SK-N-SH treated with all-trans-retinoic acid at 6 μM for 48 hours (cell line): ENCODE data around the gene SVOP.
"Not testable (repeated sequence)": the region's sequence is repeated elsewhere in the genome, so short reads cannot be mapped to it uniquely, and the experiment has no call there.

Experiments used
- GLIS3 ChIP-seq: fragments of 250-450 bp; sonication (Bioruptor Pico); IDR thresholded peaks from 2 replicates; pipeline ENCODE4 v1.5.0; 2020; ENCODE audit warnings: mild to moderate bottlenecking, moderate library complexity
- ISL1 ChIP-seq: fragments of 250-450 bp; sonication (Bioruptor Pico); IDR thresholded peaks from 2 replicates; pipeline ENCODE4 v2.1.2; 2022; ENCODE audit warnings: mild to moderate bottlenecking, moderate library complexity
- OSR1 ChIP-seq: fragments of 250-450 bp; sonication (Bioruptor Pico); IDR thresholded peaks from 2 replicates; pipeline ENCODE4 v1.8.0; 2022; ENCODE audit warnings: moderate library complexity, mild to moderate bottlenecking, inconsistent platforms
- PPARA ChIP-seq: fragments of 250-450 bp; sonication (Bioruptor Pico); IDR thresholded peaks from 2 replicates; pipeline ENCODE4 v1.5.0; 2020; ENCODE audit warnings: mild to moderate bottlenecking, borderline replicate concordance
- RARB ChIP-seq: fragments of 250-450 bp; sonication (Bioruptor Pico); IDR thresholded peaks from 2 replicates; pipeline ENCODE4 v1.8.0; 2021; ENCODE audit warnings: mild to moderate bottlenecking, moderate library complexity
- SNAI2 ChIP-seq: fragments of 250-450 bp; sonication (Bioruptor Pico); IDR thresholded peaks from 2 replicates; pipeline ENCODE4 v1.5.0; 2020; ENCODE audit warnings: mild to moderate bottlenecking, moderate library complexity
- ZC3H10 ChIP-seq: fragments of 250-450 bp; sonication (Bioruptor Pico); IDR thresholded peaks from 2 replicates; pipeline ENCODE4 v1.5.1; 2021; ENCODE audit warnings: mild to moderate bottlenecking, moderate library complexity
- ZFP3 ChIP-seq: fragments of 250-450 bp; sonication (Bioruptor Pico); IDR thresholded peaks from 2 replicates; pipeline ENCODE4 v1.5.0; 2020; ENCODE audit warnings: mild to moderate bottlenecking, moderate library complexity
- ZNF70 ChIP-seq: fragments of 450-650 bp; formaldehyde crosslinking; IDR thresholded peaks from 2 replicates; pipeline ENCODE4 v1.5.0; 2020; ENCODE audit warnings: mild to moderate bottlenecking, moderate library complexity
- TF ChIP-seq, protein P1 (sequence below): fragments of 250-450 bp; sonication (Bioruptor Pico); IDR thresholded peaks from 2 replicates; pipeline ENCODE4 v1.8.0; 2020; ENCODE audit warnings: mild to moderate bottlenecking, moderate library complexity, borderline replicate concordance
- TF ChIP-seq, protein P2 (sequence below): fragments of 250-450 bp; sonication (Bioruptor Pico); IDR thresholded peaks from 2 replicates; pipeline ENCODE4 v1.5.1; 2021; ENCODE audit warnings: mild to moderate bottlenecking, moderate library complexity

DNA sequence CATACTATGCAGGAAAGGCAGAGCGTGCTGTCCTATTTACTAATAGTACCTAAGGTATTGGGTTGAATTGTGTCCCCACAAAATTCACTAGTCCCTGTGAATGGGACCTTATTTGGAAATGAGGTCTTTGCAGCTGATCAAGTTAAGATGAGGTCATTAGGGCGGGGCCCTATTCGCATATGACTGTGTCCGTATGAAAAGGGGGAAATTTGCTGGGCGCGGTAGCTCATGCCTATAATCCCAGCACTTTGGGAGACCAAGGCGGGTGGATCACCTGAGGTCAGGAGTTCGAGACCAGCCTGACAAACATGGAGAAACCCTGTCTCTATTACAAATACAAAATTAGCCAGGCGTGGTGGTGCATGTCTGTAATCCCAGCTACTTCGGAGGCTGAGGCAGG, 154.8 kb downstream of the SVOP start:
- not testable (repeated sequence) for TF ChIP-seq GLIS3; ZFP3; ISL1 (CRISPR knock-in tag); OSR1; ZC3H10; SNAI2 (CRISPR knock-in tag); ZNF70; RARB (CRISPR knock-in tag); PPARA (CRISPR knock-in tag)
- TF ChIP-seq, protein P1, sequence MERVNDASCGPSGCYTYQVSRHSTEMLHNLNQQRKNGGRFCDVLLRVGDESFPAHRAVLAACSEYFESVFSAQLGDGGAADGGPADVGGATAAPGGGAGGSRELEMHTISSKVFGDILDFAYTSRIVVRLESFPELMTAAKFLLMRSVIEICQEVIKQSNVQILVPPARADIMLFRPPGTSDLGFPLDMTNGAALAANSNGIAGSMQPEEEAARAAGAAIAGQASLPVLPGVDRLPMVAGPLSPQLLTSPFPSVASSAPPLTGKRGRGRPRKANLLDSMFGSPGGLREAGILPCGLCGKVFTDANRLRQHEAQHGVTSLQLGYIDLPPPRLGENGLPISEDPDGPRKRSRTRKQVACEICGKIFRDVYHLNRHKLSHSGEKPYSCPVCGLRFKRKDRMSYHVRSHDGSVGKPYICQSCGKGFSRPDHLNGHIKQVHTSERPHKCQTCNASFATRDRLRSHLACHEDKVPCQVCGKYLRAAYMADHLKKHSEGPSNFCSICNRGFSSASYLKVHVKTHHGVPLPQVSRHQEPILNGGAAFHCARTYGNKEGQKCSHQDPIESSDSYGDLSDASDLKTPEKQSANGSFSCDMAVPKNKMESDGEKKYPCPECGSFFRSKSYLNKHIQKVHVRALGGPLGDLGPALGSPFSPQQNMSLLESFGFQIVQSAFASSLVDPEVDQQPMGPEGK (CRISPR knock-in tag) = not testable (repeated sequence)
- TF ChIP-seq, protein P2, sequence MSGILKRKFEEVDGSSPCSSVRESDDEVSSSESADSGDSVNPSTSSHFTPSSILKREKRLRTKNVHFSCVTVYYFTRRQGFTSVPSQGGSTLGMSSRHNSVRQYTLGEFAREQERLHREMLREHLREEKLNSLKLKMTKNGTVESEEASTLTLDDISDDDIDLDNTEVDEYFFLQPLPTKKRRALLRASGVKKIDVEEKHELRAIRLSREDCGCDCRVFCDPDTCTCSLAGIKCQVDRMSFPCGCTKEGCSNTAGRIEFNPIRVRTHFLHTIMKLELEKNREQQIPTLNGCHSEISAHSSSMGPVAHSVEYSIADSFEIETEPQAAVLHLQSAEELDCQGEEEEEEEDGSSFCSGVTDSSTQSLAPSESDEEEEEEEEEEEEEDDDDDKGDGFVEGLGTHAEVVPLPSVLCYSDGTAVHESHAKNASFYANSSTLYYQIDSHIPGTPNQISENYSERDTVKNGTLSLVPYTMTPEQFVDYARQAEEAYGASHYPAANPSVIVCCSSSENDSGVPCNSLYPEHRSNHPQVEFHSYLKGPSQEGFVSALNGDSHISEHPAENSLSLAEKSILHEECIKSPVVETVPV (CRISPR knock-in tag) = not testable (repeated sequence)
